GM19239 (cell line): ENCODE data around the gene TIMM23B.
"Not testable (repeated sequence)": the region's sequence is repeated elsewhere in the genome, so short reads cannot be mapped to it uniquely, and the experiment has no call there.

Source experiments
- DNase-seq: peaks from one replicate; pipeline ENCODE4 v3.0.0; 2011; ENCODE audit warnings: low spot score; ENCODE audit not compliant: insufficient read length
- FAIRE-seq: peaks from 2 replicates; lab custom pipeline; 2011; peaks lifted over from hg19 to GRCh38; lab: Jason Lieb, UNC

Gene TIMM23B

GRCh38 chr10:49971466-49971865, 29.6 kb downstream of the TIMM23B start:
- DNase-seq, FAIRE-seq: not testable (repeated sequence)

- FAIRE-seq, DNase-seq: not testable (repeated sequence)
These were observed 30.2 kb downstream of the TIMM23B start for GRCh38 chr10:49972094-49972493.

- FAIRE-seq: not testable (repeated sequence)
These were observed 35.9 kb downstream of the TIMM23B start for GRCh38 chr10:49977756-49978155.

GRCh38 chr10:49987207-49987606, 45.4 kb downstream of the TIMM23B start:
- not testable (repeated sequence) for FAIRE-seq, DNase-seq

More at GRCh38 chr10:49977756-49978155, 35.9 kb downstream of the TIMM23B start:
- not testable (repeated sequence) for DNase-seq

- FAIRE-seq: not testable (repeated sequence)
These were observed 46.5 kb downstream of the TIMM23B start, which contains the start of gene AGAP6 for GRCh38 chr10:49988376-49988775. Gene AGAP6, plus strand, starts transcription at chr10:49988406. Its CDS starts 310 bp downstream, at chr10:49988716.

GRCh38 chr10:49995321-49995720, 53.5 kb downstream of the TIMM23B start:
- not testable (repeated sequence) for FAIRE-seq, DNase-seq

More at GRCh38 chr10:49988376-49988775, 46.5 kb downstream of the TIMM23B start, which contains the start of gene AGAP6:
- not testable (repeated sequence) for DNase-seq

- not testable (repeated sequence) for DNase-seq, FAIRE-seq
These were observed 72.2 kb downstream of the TIMM23B start for GRCh38 chr10:50014024-50014423.

- not testable (repeated sequence) for FAIRE-seq
These were observed 73.9 kb downstream of the TIMM23B start for GRCh38 chr10:50015596-50016220.

GRCh38 chr10:50016926-50017325, 75.1 kb downstream of the TIMM23B start:
- not testable (repeated sequence) for DNase-seq, FAIRE-seq

More at GRCh38 chr10:50015596-50016220, 73.9 kb downstream of the TIMM23B start:
- not testable (repeated sequence) for DNase-seq

- DNase-seq, FAIRE-seq: not testable (repeated sequence)
These were observed 75.8 kb downstream of the TIMM23B start for GRCh38 chr10:50017646-50018045.

- FAIRE-seq, DNase-seq: not testable (repeated sequence)
These were observed 77.4 kb downstream of the TIMM23B start for GRCh38 chr10:50019279-50019678.

GRCh38 chr10:50020451-50021024, 78.7 kb downstream of the TIMM23B start:
- not testable (repeated sequence) for DNase-seq, FAIRE-seq

GRCh38 chr10:50021646-50022045, 79.8 kb downstream of the TIMM23B start:
- DNase-seq (no peak), FAIRE-seq (no peak)
